NCI-H128 (cell line): ENCODE measurements around the gene ZNF674.

Experiments used
- DNase-seq: peaks from one replicate; lab custom pipeline; 2025; ENCODE audit not compliant: unreplicated experiment; lab: John Stamatoyannopoulos, UW

The ZNF674 gene

GRCh38 chrX:46545111-46546005 lies at the start of gene ZNF674:
Gene ZNF674 (minus strand): TSS chrX:46545421. CDS start chrX:46542087, 3,334 bp downstream.
- DNase-seq, result peak; percentile 83

- DNase-seq, result no peak
Observed at GRCh38 chrX:46589977-46590723, 44.9 kb upstream of the ZNF674 start.

- no peak for DNase-seq
Observed at GRCh38 chrX:46588263-46588662, 43.0 kb upstream of the ZNF674 start.

- no peak for DNase-seq
Observed at GRCh38 chrX:46587753-46588171, 42.5 kb upstream of the ZNF674 start.

GRCh38 chrX:46587158-46587557 lies 41.9 kb upstream of the ZNF674 start:
- DNase-seq, result no peak

- no peak for DNase-seq
Observed at GRCh38 chrX:46584736-46585135, 39.5 kb upstream of the ZNF674 start.

GRCh38 chrX:46582966-46583365 lies 37.7 kb upstream of the ZNF674 start:
- no peak for DNase-seq

GRCh38 chrX:46582325-46582724 lies 37.1 kb upstream of the ZNF674 start:
- no peak for DNase-seq

GRCh38 chrX:46580613-46581012 lies 35.4 kb upstream of the ZNF674 start:
- DNase-seq, result no peak

GRCh38 chrX:46579250-46579649 lies 34.0 kb upstream of the ZNF674 start:
- DNase-seq, result no peak

- no peak for DNase-seq
Observed at GRCh38 chrX:46577221-46578005, 32.2 kb upstream of the ZNF674 start.

GRCh38 chrX:46576458-46576857 lies 31.2 kb upstream of the ZNF674 start:
- DNase-seq, result no peak

GRCh38 chrX:46575991-46576392 lies 30.8 kb upstream of the ZNF674 start:
- no peak for DNase-seq

GRCh38 chrX:46575586-46575985 lies 30.4 kb upstream of the ZNF674 start:
- no peak for DNase-seq

- DNase-seq, result peak; percentile 4
Observed at GRCh38 chrX:46574774-46575381, 29.7 kb upstream of the ZNF674 start.

- DNase-seq, result peak; percentile 34
Observed at GRCh38 chrX:46573892-46574773, 28.9 kb upstream of the ZNF674 start.

GRCh38 chrX:46573331-46573891 lies 28.2 kb upstream of the ZNF674 start, which contains the start of gene CHST7:
Gene CHST7 (plus strand): TSS chrX:46573765. CDS start chrX:46573932, 167 bp downstream.
- peak; percentile 58 for DNase-seq

GRCh38 chrX:46572340-46572936 lies 27.2 kb upstream of the ZNF674 start:
- no peak for DNase-seq
